ENCODE measurements around the gene KCP.
"Not testable (repeated sequence)": the region's sequence is repeated elsewhere in the genome, so short reads cannot be mapped to it uniquely, and the experiment has no call there.

Gene KCP

GRCh38 chr7:128913870-128914565 lies 3.5 kb upstream of the KCP start:
- Histone ChIP-seq H3K9me3 (ENCODE audit: severe bottlenecking) (no peaks in the 10 kb centered on the region), H3K27me3 (ENCODE audit: insufficient read depth, poor library complexity, severe bottlenecking) (peaks cover 19% of the 10 kb centered on the region), H3K36me3 (ENCODE audit: low read depth) (no peaks in the 10 kb centered on the region), H3K4me3 (ENCODE audit: severe bottlenecking) (no peak overlapping the region), H3K27ac (ENCODE audit: poor library complexity, severe bottlenecking) (no peak overlapping the region), H3K4me1 (ENCODE audit: insufficient read depth, poor library complexity, severe bottlenecking) (no peaks in the 10 kb centered on the region)
- ATAC-seq (ENCODE audit: low read depth): no peak
- DNase-seq (ENCODE audit: low spot score): peak; percentile 36
- no peak for TF ChIP-seq CTCF (IDR thresholded peaks at IDR 0.05; ENCODE audit: poor library complexity, severe bottlenecking)

DNA sequence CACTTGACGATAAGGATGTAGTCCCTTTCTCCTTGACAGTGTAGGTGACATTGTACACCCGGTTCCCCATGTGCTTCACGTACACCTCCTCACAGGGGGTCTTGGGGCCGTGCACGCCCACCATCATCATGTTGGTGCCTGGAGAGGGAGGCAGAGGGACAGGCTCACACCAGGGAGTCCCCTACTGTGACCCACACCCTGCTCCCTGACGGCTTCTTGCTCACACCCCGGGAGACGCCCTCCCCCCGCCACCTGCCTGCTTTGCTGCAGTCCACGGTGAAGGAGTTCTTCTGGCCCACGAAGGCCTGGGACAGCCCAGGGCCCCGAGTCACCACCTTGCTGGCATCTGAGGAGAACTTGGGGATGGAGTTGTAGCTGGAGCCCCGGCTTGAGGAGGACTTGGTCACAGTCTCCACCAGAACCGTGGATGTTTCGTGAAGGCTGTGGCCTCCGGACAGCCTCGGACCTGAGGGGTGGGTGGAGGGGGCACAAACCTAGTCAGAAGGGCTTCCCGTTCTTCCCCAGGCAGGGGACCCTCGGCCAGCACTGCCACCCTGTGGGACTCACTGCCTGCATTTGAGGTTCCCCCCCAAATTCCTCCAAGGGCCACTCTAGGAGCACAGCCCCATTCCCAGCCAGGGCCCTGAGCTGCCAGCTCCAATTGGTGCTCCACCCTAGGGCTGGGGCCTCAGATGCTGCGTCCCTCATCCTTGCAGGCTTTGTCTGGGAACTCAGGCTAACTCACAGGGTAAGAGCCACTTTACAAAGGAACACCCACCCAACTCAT lies 2.4 kb upstream of the KCP start:
- not testable (repeated sequence) for H3K36me3 ChIP-seq (ENCODE audit: low read depth); H3K27ac ChIP-seq (ENCODE audit: poor library complexity, severe bottlenecking); ATAC-seq (ENCODE audit: low read depth); H3K4me3 ChIP-seq (ENCODE audit: severe bottlenecking); H3K4me1 ChIP-seq (ENCODE audit: insufficient read depth, poor library complexity, severe bottlenecking); H3K9me3 ChIP-seq (ENCODE audit: severe bottlenecking)
- DNase-seq (ENCODE audit: low spot score): peak; percentile 19
- peaks cover 19% of the 10 kb centered on the region for H3K27me3 ChIP-seq (ENCODE audit: insufficient read depth, poor library complexity, severe bottlenecking)

- TF ChIP-seq CTCF (IDR thresholded peaks at IDR 0.05; ENCODE audit: poor library complexity, severe bottlenecking): no peak
- H3K4me3 ChIP-seq (ENCODE audit: severe bottlenecking): no peak overlapping the region
- H3K36me3 ChIP-seq (ENCODE audit: low read depth): no peaks in the 10 kb centered on the region
- H3K9me3 ChIP-seq (ENCODE audit: severe bottlenecking): no peaks in the 10 kb centered on the region
- H3K4me1 ChIP-seq (ENCODE audit: insufficient read depth, poor library complexity, severe bottlenecking): no peaks in the 10 kb centered on the region
- peaks cover 19% of the 10 kb centered on the region for H3K27me3 ChIP-seq (ENCODE audit: insufficient read depth, poor library complexity, severe bottlenecking)
- no peak for ATAC-seq (ENCODE audit: low read depth)
- no peak overlapping the region for H3K27ac ChIP-seq (ENCODE audit: poor library complexity, severe bottlenecking)
- DNase-seq (ENCODE audit: low spot score): peak; percentile 43
These were observed 1.8 kb upstream of the KCP start for GRCh38 chr7:128912281-128912680.

DNA sequence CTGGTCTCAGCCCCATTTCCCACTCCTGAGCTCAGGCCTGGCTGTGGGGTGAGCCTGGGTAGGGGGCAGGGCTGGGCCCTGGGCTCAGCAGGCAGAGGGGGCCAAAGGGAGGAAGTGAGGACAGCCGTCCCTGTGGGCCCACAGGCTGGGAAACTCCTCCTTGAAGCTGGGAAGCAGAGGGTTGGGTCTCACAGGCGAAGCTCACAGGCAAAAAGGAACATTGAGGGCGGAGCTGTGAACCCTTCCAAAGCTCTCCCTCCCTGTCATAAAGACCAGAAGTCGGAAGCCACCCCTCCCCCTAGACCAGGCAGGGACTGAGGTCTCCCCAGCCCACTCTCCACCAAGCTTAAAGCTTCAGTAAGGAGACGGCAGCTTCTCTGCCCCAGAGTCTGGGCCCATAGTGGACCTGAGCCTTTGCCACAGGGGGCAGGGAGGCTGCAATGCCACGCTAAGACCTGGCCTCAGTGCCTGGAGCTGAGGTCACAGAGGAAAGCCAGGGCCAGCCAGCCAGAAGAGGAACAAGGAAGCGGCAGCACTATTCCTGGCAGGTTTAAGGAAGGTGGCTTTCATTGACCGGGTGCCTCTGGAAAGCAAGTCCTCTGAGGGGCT lies 1.0 kb upstream of the KCP start:
- Histone ChIP-seq H3K4me1 (ENCODE audit: insufficient read depth, poor library complexity, severe bottlenecking) (no peaks in the 10 kb centered on the region), H3K27ac (ENCODE audit: poor library complexity, severe bottlenecking) (no peak overlapping the region), H3K4me3 (ENCODE audit: severe bottlenecking) (no peak overlapping the region), H3K9me3 (ENCODE audit: severe bottlenecking) (no peaks in the 10 kb centered on the region), H3K27me3 (ENCODE audit: insufficient read depth, poor library complexity, severe bottlenecking) (peaks cover 19% of the 10 kb centered on the region), H3K36me3 (ENCODE audit: low read depth) (no peaks in the 10 kb centered on the region)
- peak; percentile 19 for DNase-seq (ENCODE audit: low spot score)
- no peak for TF ChIP-seq CTCF (IDR thresholded peaks at IDR 0.05; ENCODE audit: poor library complexity, severe bottlenecking)
- no peak for ATAC-seq (ENCODE audit: low read depth)

DNA sequence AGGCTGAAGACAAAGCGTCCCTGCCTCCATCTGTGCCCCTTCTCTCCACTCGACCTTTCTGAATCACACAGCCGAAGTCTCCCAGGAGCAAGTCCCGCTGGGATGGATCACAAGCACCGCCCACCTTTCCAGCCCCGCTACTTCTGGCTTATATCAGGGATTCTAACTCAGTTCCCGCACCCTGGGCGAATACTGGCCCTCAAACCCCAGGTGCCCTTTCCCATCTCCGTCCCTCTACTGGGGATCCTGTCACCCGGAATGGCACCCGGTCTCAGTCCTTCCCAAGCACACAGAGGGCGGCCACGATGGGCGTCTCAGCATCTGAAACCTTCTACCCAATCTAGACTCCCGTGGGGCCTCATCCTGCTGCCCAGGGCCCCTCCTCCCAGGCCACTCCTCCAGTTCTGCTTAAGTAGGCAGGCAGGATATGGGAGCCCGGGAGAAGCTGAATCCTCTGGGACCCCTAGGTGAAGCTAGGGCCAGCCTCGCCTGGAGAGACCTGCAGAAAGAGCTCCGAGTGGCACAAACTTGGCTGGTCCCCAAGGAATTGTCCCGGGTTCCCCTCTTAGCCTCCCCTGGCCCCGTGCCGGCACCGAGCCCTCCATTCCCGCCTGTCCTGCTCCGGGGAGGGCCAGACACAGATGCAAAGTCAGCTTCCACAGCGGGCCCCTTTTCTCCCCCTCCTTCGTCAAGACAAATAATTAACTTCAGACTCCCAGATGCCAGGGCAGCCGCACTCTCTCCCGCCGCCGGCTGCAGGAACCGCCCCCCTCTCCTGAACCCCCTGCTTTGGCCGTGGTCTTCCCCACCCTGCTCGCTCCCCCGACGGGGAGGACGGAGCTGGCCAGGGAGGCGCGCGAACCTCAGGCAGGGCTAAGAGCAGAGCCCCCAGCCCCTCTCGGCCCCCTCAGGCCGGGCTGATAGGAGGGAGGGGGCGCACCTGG lies 612 bp downstream of the KCP start:
- Histone ChIP-seq H3K4me1 (ENCODE audit: insufficient read depth, poor library complexity, severe bottlenecking) (no peaks in the 10 kb centered on the region), H3K36me3 (ENCODE audit: low read depth) (no peaks in the 10 kb centered on the region), H3K27ac (ENCODE audit: poor library complexity, severe bottlenecking) (no peak overlapping the region), H3K27me3 (ENCODE audit: insufficient read depth, poor library complexity, severe bottlenecking) (peaks cover 10% of the 10 kb centered on the region), H3K4me3 (ENCODE audit: severe bottlenecking) (no peak overlapping the region), H3K9me3 (ENCODE audit: severe bottlenecking) (no peaks in the 10 kb centered on the region)
- peak; percentile 24; the same call in 1 of the 3 replicates for ATAC-seq (ENCODE audit: low read depth)
- DNase-seq (ENCODE audit: low spot score): peak; percentile 47
- TF ChIP-seq CTCF (IDR thresholded peaks at IDR 0.05; ENCODE audit: poor library complexity, severe bottlenecking): no peak
